ENCODE results near the gene URAD.
"Not testable (repeated sequence)": the region's sequence is repeated elsewhere in the genome, so short reads cannot be mapped to it uniquely, and the experiment has no call there.

The URAD gene

DNA sequence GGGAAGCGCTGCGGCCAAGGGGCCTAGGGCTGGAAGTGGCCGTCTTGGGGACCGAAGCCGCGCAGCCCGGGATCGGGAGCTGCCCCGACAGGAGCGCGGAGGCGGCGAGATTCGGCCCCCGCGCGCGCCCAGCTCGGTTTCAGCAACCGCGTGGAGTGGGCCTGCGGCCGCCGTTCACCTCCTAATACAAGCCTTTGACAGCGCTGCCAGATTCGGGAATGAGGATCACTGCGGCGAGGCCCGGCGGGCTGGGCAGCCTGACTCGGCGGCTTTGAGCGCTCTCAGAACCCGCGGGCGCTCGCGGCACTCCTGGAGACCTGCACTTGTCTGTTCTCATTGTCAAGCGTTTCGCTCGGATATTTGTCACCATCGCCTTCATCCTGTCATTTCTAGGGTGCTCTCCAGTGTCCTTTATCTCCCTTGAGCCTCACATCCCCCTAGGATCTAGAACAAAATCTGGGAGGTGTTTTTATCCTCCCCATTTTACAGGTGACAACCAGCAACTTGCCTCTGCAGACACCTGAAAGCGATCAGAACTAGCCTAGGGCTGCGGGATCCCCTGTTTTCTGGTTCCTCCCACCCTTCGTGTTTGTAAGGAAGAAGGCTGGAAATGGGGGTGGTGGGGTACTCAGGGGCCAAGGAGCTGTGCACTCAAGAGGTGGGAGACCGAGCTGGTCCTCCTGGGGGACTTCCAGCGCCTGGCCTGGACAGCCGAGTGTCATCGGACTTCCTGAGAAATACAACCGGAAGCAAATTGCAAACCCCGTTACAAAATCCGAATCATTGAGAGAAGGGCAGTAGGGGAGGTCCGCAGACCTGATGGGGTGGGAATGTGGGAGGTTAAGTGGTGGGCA lies 17.9 kb downstream of the URAD start:
- no peak for DNase-seq (ENCODE audit: low read depth)

DNA sequence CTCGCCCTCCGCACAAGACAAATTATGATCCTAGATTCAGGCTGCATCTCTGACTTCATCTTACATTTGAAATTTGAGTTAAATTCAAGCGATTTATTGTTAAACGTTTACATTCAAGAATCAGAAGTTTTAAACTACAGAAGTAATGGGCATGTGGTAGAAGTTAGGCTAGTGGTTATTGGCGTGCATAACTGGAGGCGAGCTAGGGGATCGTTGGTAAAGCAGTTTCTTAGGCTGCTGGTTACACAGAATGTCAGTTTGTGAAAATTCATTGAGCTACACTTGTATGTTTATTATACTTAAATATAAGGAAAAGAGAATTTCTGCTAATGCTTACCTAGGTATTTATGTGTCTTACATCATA lies 18.6 kb downstream of the URAD start:
- DNase-seq (ENCODE audit: low read depth): no peak

DNA sequence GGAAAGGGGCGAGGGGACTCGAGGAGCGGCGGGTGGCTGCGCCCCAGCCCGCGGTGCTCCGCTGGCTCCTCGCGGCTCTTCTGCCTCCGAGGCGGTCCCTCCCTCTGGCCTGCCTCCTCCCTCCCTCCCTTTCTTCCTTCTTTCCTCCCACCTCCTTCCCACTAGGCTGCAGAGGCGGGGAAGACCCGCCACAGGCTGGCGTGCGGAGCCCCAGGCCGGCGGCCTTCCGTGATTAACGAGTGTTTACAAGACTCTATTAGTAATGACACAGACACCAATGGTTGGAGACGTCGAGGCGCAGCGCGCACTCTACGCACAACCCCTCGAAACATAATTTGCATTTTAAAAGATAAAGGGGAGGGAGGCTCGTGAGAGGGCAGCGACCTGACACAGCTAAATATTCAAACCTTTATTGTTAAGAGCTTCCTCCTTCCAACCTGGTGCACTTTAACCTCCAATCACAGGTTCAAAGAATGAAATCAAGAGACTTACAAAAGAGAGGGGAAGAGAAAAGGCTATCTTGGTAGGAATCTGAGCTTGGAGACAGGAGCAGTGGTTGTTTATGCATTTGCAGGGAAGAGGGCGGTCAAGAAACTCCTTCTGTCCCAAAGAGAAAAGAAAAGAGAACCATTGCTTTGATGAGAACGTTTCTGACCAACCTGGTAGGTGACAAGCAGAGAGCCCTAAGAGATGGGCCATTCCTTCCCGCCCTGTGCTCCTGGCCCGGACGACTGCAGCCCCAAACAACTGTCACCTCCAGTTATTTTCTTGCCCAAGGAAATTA lies 19.2 kb downstream of the URAD start, which contains the start of gene CDX2:
Gene CDX2 (minus strand): TSS at position 234 of the 784 bp plus-strand sequence. CDS start 309 bp downstream, outside the sequence.
- no peak for DNase-seq (ENCODE audit: low read depth)

DNA sequence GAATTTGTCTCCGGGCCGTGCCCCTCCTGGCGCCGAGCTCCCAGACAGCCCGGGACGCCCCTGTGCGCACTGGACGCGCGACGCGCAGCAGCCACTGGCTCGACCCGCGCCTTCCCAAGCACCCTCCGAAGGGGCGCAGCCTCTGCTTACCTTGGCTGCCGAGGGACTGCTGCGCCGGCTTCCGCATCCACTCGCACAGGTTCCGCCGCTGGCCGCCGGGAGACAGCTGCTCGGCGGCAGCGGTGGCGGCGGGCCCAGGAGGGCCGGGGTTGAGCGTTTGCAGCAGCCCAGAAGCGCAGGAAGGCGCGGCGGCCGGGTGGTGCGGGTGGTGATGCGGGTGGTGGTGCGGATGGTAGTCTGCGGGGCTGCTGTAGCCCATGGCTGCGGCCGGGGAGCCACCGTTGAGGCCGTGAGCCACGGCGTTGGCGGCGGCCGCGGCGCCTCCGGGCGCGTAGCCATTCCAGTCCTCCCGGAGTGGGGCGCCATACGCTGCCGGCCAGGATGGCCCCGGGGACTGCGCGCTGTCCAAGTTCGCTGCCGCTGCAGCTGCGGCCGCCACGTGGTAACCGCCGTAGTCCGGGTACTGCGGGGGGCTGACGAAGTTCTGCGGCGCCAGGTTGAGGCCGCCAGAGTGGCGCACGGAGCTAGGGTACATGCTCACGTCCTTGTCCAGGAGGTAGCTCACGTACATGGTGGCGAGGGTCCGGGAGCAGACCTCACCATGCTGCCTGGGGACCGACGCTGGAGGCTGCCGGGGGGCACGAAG lies 20.0 kb downstream of the URAD start:
- no peak for DNase-seq (ENCODE audit: low read depth)

DNA sequence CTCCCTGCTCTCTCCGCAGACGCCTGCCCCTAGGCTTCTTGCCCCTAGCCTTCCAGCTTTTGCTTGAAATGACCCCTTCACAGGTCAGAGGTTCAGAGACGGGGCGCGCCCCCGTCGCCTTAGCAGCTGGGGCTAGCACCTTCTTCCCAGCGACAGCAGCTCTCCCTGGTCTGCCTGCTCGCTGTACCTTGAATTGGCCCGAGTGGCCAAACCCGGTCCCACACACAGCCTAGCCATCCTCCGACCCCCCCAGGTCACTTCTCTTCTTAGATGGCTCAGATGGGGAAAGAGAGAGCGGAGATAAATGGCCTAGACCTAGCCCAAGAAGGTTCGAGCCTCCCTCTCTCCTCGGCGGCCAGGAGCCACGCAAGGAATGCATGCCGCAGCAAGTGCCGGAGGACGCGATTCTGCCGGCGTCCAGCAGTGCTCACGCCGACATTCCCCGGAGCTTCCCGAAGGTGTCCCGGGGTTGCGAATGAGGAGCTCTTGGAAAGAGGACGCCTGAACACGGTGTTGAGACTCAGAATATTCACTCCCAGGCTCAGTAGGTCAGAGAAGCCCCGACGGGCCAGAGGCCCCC lies 20.7 kb downstream of the URAD start:
- no peak for DNase-seq (ENCODE audit: low read depth)

DNA sequence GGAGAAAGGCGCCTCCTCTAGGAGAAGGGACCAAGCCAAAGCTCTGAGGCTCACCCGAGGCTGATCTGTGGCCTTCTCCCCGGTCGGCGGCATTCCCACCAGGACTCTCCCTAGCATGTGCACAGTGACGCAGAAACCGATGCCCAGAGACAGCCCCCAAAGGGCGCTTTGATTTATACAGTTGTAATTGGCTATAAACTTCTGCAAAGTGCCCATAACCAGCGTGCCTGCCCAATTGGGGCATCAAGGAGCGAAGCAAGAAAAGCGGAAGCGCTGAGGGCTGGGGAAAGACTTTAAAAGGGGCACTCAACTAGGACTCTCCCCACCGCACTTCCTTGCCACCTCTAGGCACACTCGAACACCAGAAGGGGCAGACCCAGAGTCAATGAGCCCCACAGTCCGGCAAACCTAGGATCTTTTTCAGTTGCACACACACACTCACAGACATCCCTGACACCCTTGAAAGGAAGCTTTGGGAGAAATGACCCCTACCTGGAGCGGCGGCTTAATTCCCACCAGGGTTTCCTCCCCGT lies 21.2 kb downstream of the URAD start:
- no peak for DNase-seq (ENCODE audit: low read depth)

GRCh38 chr13:27966641-27967202 lies 21.8 kb downstream of the URAD start:
- DNase-seq (ENCODE audit: low read depth): no peak

DNA sequence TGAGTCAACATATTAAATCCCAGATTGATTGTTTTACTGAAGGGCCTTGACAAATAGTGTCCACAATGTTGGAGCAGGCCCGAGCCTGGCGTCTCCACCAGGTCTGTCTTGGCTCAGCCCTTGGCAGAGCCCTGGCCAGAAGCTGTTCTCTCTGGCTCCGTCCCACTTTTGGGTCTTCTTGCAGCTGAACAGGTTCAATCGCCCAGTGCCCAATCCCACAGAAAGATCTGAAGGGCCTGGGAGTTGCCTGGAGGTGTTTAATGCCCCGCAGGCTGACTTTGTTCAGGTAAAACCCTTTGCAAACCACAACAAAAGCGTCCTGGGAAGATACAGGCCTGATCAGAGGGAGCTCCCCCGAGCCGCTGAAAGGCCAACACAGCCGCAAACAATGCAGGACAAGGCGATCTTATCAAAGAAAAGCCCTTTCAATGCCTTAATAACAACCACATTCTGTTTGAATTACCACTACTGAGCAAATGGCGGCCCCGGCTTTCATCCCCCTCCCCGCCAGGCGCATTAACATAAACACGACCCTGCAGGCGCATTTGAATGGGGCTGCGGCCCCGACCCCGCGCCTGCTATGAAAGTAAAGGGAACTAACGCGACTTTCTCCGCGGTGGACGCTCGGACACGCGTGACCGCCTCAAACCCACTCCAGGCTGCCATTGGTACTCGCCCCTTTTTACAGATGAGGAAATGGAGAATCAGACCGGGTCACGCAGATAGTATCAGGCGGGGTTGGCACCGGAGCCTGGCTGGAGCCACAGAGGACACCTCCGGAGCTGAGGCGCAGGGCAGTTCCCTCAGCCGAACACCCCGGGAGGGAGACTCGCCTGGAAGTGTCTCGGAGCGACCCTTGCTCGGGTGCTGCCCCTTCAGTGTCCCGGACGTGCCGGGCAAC lies 22.5 kb downstream of the URAD start:
- DNase-seq (ENCODE audit: low read depth): no peak

DNA sequence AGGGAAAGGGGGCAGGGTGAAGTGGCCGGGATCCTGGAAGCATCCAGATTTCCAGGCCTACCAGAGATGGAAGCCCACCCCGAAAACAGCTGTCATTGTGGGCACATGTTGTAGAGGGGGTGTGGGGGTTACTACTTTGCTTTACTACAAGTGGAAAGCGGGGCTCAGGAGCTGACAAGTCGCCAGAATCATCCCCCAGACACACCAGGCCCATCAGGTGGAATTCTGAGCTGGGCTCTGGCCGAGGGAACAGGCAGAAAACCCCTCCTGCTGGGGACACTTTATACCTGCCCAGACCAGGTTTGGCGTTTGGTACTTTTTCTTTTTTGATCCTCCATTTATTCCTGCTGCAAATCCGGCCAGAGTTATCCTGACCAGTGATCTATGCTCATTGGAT lies 23.2 kb downstream of the URAD start:
- DNase-seq (ENCODE audit: low read depth): no peak

DNA sequence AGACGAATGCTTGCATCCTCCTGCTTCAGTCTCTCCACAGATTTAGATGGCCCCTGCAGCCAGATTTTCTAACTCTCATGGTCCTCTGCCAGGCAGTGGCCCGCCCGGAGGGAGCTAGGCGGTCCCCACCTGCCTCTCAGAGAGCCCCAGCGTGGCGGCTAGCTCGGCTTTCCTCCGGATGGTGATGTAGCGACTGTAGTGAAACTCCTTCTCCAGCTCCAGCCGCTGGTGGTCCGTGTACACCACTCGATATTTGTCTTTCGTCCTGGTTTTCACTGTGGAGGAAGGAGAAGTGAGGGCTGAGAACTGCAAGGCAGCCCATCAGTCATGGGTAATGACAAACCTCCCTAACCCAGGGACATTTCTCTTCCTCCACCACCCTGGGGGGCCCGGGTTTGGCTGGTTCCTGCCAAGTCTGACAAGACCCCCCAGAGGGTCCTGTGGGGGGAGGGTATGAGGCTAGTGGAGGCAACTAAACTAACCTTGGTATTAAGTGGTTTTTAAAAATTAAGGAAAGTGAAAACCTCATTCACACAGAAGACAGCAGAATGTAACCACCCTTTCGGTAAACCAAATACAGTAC lies 23.7 kb downstream of the URAD start:
- no peak for DNase-seq (ENCODE audit: low read depth)

DNA sequence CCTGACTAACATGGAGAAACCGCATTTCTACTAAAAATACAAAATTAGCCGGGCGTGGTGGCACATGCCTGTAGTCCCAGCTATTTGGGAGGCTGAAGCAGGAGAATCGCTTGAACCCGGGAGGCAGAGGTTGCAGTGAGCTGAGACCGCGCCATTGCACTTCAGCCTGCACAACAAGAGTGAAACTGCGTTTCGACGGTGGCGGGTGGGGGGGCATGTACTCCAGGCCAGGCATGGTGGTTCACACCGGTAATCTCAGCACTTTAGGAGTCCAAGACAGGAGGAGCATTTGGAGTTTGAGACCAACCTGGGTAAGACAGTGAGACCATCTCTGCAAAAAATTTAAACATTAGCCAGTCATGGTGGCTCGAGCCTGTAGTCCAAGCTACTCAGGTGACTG lies 24.3 kb downstream of the URAD start:
- DNase-seq (ENCODE audit: low read depth): not testable (repeated sequence)

DNA sequence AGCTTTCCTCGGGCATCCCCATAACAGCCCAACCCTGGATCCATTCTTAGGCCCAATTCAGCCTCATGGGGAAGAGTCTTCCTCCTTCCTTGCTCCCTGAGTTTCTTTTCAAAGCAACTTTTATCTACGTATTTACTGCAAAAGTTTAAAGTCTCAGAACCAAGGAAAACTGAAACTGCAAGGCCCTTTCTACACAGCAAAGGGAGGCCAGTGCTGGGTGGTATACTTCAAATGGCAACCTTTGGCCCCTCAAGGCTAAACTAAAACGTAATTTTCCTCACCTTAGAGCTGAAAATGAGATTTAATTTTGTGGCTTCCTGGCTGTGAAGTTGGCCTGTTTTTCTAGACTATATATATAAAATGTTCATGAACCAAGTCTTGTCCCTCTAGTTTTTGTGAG lies 25.0 kb downstream of the URAD start:
- no peak for DNase-seq (ENCODE audit: low read depth)

GRCh38 chr13:27962982-27963381 lies 25.5 kb downstream of the URAD start:
- DNase-seq (ENCODE audit: low read depth): no peak

- DNase-seq (ENCODE audit: low read depth): no peak
Observed at GRCh38 chr13:27962128-27962841, 26.2 kb downstream of the URAD start.

- DNase-seq (ENCODE audit: low read depth): no peak
Observed at GRCh38 chr13:27961227-27962085, 27.0 kb downstream of the URAD start.

GRCh38 chr13:27960362-27961226 lies 27.9 kb downstream of the URAD start:
- no peak for DNase-seq (ENCODE audit: low read depth)

- DNase-seq (ENCODE audit: low read depth): no peak
Observed at GRCh38 chr13:27959976-27960361, 28.5 kb downstream of the URAD start.
